Globus pallidus (tissue), 1 donor: ENCODE data around the gene TMPRSS11F.
A peak's percentile ranks its signal among the peaks of the same experiment; 100 is the strongest.

ENCODE experiments used
- DNase-seq: peaks from one replicate; pipeline ENCODE4 v3.0.0-alpha.2; 2015; ENCODE audit warnings: low spot score

The TMPRSS11F gene

GRCh38 chr4:68077737-68078136, 51.9 kb downstream of the TMPRSS11F start:
- no peak for DNase-seq

DNA sequence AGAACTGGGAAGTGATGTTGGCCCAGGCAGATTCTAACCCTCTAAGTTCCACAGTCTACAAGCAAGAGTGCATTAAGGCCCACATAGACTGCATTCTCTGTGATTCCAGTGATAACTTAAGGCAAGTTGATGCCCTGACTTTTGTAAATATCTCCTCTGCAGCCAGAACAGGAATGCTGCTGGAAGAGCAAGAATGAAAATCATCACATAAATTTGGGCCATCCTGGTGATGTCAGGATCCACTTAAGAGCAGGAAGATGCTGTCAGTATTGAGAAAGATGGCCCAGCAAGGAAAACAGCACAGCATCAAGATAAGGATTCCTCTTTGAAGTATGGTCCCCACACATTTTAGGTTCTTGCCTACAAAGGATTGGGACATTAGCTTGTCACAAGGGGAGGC, 52.4 kb downstream of the TMPRSS11F start:
- no peak for DNase-seq

DNA sequence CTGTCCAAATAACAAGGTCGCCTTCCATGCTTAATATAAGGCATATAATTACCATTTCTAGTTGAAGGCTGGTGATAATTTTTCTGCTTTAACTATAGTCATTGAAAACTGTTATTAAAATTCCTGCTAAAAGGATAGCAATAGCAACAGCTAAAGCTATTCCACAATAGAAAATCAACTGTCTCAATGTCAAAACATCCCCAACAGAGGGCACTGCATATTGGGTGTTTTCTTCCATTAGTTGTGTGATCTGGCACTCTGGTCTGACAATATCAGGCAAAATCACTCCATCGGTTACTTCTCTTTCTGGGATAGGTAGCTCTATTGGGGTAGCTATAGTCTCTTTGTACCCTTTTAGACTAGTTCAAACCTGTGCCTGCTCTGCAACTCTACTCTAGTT, 53.5 kb downstream of the TMPRSS11F start:
- no peak for DNase-seq

DNA sequence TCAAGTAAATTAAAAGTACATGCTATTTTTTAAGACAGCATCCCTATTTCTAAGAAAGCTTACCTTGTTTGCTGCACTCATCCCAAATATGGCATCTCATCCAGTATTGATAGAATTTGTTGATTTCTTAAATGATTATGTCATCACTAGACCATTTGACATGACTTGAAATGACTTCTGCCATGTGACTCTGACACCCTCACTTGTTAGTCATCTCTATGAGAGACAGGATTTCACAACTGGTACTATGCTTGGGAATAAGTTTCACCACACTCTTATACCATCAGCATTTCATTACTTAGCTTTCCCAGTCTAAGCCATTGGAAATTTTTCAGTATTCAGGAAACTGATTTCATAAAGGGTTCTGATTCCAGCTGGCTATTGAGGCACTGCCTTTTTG, 55.3 kb downstream of the TMPRSS11F start:
- no peak for DNase-seq

- no peak for DNase-seq
These were observed 59.4 kb downstream of the TMPRSS11F start for GRCh38 chr4:68070302-68070701.

DNA sequence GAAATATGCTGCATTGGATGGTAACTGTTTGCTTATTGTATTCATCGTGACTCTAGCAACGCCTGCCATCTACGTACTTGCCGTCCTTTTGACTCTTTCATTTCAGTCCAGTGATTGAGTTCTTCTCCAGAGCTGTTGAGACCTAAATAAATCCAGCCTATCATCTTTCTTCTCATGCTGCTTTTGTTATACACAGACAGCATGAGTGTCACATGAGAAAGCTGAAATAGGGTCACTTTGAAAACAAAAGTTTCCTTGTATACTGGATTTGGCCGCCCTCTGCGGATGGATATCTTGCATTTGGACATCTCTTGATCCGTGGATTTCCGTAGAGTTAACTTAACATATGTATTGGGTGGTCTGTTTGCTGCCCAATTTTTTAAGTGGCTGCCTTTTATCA, 67.2 kb downstream of the TMPRSS11F start:
- peak; percentile 80 for DNase-seq

DNA sequence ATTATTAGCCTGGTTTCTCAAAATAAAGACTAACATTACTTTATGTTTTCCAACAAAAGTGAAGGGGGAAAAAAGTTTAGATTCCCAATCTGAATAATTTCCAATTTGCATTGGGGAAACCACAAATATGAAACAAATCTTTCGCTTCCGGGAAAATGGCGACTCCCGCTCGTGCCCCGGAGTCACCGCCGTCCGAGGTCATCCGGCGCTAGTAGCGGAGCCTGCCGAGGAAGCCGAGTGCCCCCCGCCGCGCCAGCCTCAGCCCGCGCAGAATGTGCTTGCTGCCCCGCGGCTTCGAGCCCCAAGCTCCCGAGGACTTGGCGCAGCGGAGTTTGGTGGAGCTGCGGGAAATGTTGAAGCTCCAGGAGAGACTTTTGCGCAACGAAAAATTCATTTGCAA, 91.4 kb downstream of the TMPRSS11F start:
- DNase-seq, result no peak

DNA sequence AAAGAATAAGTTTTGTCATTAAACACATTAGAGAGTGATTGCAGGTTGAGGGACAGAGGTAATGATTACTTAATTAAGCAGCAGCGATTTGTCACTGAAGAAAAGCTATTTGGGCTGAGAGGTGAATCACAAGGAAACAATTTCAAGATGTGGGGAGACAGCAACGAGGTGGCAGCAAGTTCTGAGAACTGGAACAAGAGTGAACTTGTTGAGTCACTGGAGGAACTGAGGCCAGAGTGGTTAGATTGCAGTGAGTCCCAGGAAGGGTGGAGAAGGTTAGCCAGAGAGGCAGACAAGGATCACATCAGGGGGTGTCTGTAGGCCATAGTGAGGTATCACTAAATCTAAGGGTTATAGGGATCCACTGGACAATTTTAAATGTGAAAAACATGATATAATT, 108.5 kb downstream of the TMPRSS11F start:
- no peak for DNase-seq

- no peak for DNase-seq
These were observed 118.0 kb downstream of the TMPRSS11F start for GRCh38 chr4:68011684-68012083.
